Adipocyte (in vitro differentiated cells): ENCODE results near the gene SLC14A1.

Source experiments
- DNase-seq: peaks from one replicate; pipeline ENCODE4 v3.0.0-alpha.2; 2015; ENCODE audit warnings: low read depth
- H3K27me3 ChIP-seq: replicated peaks from 2 replicates; pipeline ENCODE4 v1.7.0; 2013; ENCODE audit warnings: mild to moderate bottlenecking, low read length, moderate library complexity; ENCODE audit not compliant: control insufficient read depth, insufficient read depth
- H3K36me3 ChIP-seq: 2 replicates; pipeline ENCODE4 v1.7.0; 2013; ENCODE audit warnings: low read length, mild to moderate bottlenecking, moderate library complexity; ENCODE audit not compliant: control insufficient read depth, insufficient read depth, severe bottlenecking
- H3K4me1 ChIP-seq: 2 replicates; pipeline ENCODE4 v1.7.0; 2013; ENCODE audit warnings: mild to moderate bottlenecking, low read length, moderate library complexity; ENCODE audit not compliant: control insufficient read depth, insufficient read depth
- H3K4me3 ChIP-seq: 2 replicates; pipeline ENCODE4 v1.7.0; 2013; ENCODE audit warnings: mild to moderate bottlenecking, low read length, moderate library complexity
- H3K9ac ChIP-seq: 2 replicates; pipeline ENCODE4 v1.7.0; 2013; ENCODE audit warnings: mild to moderate bottlenecking, low read length, moderate library complexity
- H3K9me3 ChIP-seq: 2 replicates; pipeline ENCODE4 v1.7.0; 2013; ENCODE audit warnings: mild to moderate bottlenecking, low read length, moderate library complexity; ENCODE audit not compliant: control insufficient read depth

Gene SLC14A1

GRCh38 chr18:45724601-45725000 is 620 bp downstream of the SLC14A1 start:
- Histone ChIP-seq H3K4me1 (peaks cover 3% of the 10 kb centered on the region), H3K9ac (no peak overlapping the region), H3K9me3 (no peaks in the 10 kb centered on the region), H3K4me3 (no peak overlapping the region), H3K36me3 (no peaks in the 10 kb centered on the region), H3K27me3 (no peaks in the 10 kb centered on the region)
- no peak for DNase-seq

- no peak for DNase-seq
Measured at GRCh38 chr18:45725336-45725735, 1.4 kb downstream of the SLC14A1 start.

GRCh38 chr18:45726603-45727002 is 2.6 kb downstream of the SLC14A1 start:
- Histone ChIP-seq H3K4me1 (peaks cover 10% of the 10 kb centered on the region), H3K36me3 (no peaks in the 10 kb centered on the region)
- DNase-seq: no peak

More at GRCh38 chr18:45725336-45725735, 1.4 kb downstream of the SLC14A1 start:
- H3K9me3 ChIP-seq: no peaks in the 10 kb centered on the region
- H3K4me3 ChIP-seq: no peak overlapping the region
- peaks cover 3% of the 10 kb centered on the region for H3K4me1 ChIP-seq
- H3K27me3 ChIP-seq: no peaks in the 10 kb centered on the region
- no peak overlapping the region for H3K9ac ChIP-seq
- no peaks in the 10 kb centered on the region for H3K36me3 ChIP-seq

GRCh38 chr18:45727068-45727467 is 3.1 kb downstream of the SLC14A1 start:
- Histone ChIP-seq H3K9ac (no peak overlapping the region), H3K4me3 (no peak overlapping the region), H3K27me3 (no peaks in the 10 kb centered on the region), H3K36me3 (no peaks in the 10 kb centered on the region), H3K4me1 (peaks cover 15% of the 10 kb centered on the region), H3K9me3 (no peaks in the 10 kb centered on the region)
- DNase-seq: no peak

More at GRCh38 chr18:45726603-45727002, 2.6 kb downstream of the SLC14A1 start:
- Histone ChIP-seq H3K9ac (no peak overlapping the region), H3K4me3 (no peak overlapping the region), H3K9me3 (no peaks in the 10 kb centered on the region), H3K27me3 (no peaks in the 10 kb centered on the region)

- Histone ChIP-seq H3K4me1 (peaks cover 22% of the 10 kb centered on the region), H3K27me3 (no peaks in the 10 kb centered on the region), H3K9ac (no peak overlapping the region), H3K4me3 (no peak overlapping the region), H3K36me3 (no peaks in the 10 kb centered on the region), H3K9me3 (no peaks in the 10 kb centered on the region)
- DNase-seq: peak; percentile 27
Measured at GRCh38 chr18:45728336-45729010, 4.5 kb downstream of the SLC14A1 start.

- Histone ChIP-seq H3K27me3 (no peaks in the 10 kb centered on the region), H3K4me3 (no peak overlapping the region), H3K9ac (no peak overlapping the region), H3K9me3 (no peaks in the 10 kb centered on the region), H3K36me3 (no peaks in the 10 kb centered on the region), H3K4me1 (peaks cover 22% of the 10 kb centered on the region)
- peak; percentile 34 for DNase-seq
Measured at GRCh38 chr18:45730832-45731575, 7.0 kb downstream of the SLC14A1 start.

GRCh38 chr18:45731716-45732115 is 7.7 kb downstream of the SLC14A1 start:
- Histone ChIP-seq H3K9me3 (no peaks in the 10 kb centered on the region), H3K4me3 (no peak overlapping the region), H3K4me1 (peaks cover 22% of the 10 kb centered on the region), H3K36me3 (no peaks in the 10 kb centered on the region), H3K9ac (no peak overlapping the region), H3K27me3 (no peaks in the 10 kb centered on the region)
- DNase-seq: no peak

GRCh38 chr18:45733535-45733934 is 9.6 kb downstream of the SLC14A1 start:
- H3K4me3 ChIP-seq: no peak overlapping the region
- no peaks in the 10 kb centered on the region for H3K27me3 ChIP-seq
- H3K9me3 ChIP-seq: no peaks in the 10 kb centered on the region
- no peaks in the 10 kb centered on the region for H3K36me3 ChIP-seq
- no peak overlapping the region for H3K9ac ChIP-seq
- no peak for DNase-seq
- peaks cover 20% of the 10 kb centered on the region for H3K4me1 ChIP-seq

GRCh38 chr18:45734505-45734904 is 10.5 kb downstream of the SLC14A1 start:
- no peaks in the 10 kb centered on the region for H3K9me3 ChIP-seq
- H3K9ac ChIP-seq: no peak overlapping the region
- H3K36me3 ChIP-seq: no peaks in the 10 kb centered on the region
- H3K4me1 ChIP-seq: peaks cover 20% of the 10 kb centered on the region
- no peaks in the 10 kb centered on the region for H3K27me3 ChIP-seq
- H3K4me3 ChIP-seq: no peak overlapping the region
- no peak for DNase-seq

GRCh38 chr18:45734944-45735343 is 11.0 kb downstream of the SLC14A1 start:
- DNase-seq: no peak
- H3K4me3 ChIP-seq: no peak overlapping the region
- peaks cover 20% of the 10 kb centered on the region for H3K4me1 ChIP-seq
- H3K36me3 ChIP-seq: no peaks in the 10 kb centered on the region
- H3K9me3 ChIP-seq: no peaks in the 10 kb centered on the region
- no peak overlapping the region for H3K9ac ChIP-seq
- no peaks in the 10 kb centered on the region for H3K27me3 ChIP-seq

- no peak for DNase-seq
- Histone ChIP-seq H3K4me1 (no peaks in the 10 kb centered on the region), H3K4me3 (no peak overlapping the region), H3K27me3 (no peaks in the 10 kb centered on the region), H3K36me3 (no peaks in the 10 kb centered on the region), H3K9ac (no peak overlapping the region), H3K9me3 (no peaks in the 10 kb centered on the region)
Measured at GRCh38 chr18:45738660-45739059, 14.7 kb downstream of the SLC14A1 start.
